K562 (cell line): ENCODE data around the gene TGM5. TPM values are rescaled to one million over a fixed set of nuclear protein-coding genes. Genes with fewer than 3 reads are reported as not detected.
A peak's percentile ranks its signal among the peaks of the same experiment; 100 is the strongest.

Experiments
- ATAC-seq: fragments of 200-7000 bp; cut with Tn5 transposase; 3 replicates; pipeline ENCODE4 v1.9.1; 2020; ENCODE audit warnings: moderate library complexity
- BruUV-seq: library from RNA; stranded (reverse); fragments of 400-500 nt; replicated peaks from 2 replicates; lab custom pipeline; 2021; lab: Mats Ljungman, UMichigan
- CTCF ChIA-PET: fragments of 300-600 bp; formaldehyde crosslinking; extraction: SDS; loops from one replicate; lab custom pipeline; 2021; ENCODE audit warnings: low intra/inter-chr PET ratio; lab: Yijun Ruan, JAX
- POLR2A ChIA-PET: fragments of 300-600, 350-650 bp; sonication (Branson Sonifier 250); formaldehyde crosslinking; extraction: SDS; loops from one replicate; lab custom pipeline; 2021; ENCODE audit warnings: antibody characterized with exemption, inconsistent platforms; lab: Yijun Ruan, JAX
- DNase-seq, 4 experiments: peaks; one replicate each; pipeline versions ENCODE4 v3.0.0 to v3.0.0-alpha.2; 2011 to 2018; ENCODE audit warnings: low spot score in 3 of 4, mixed read lengths in 3 of 4; ENCODE audit errors: extremely low read depth in 1 of 4
- FAIRE-seq: peaks from 2 replicates; lab custom pipeline; 2011; peaks lifted over from hg19 to GRCh38; lab: Jason Lieb, UNC
- H2AFZ ChIP-seq: 2 replicates; pipeline ENCODE4 v1.6.0; 2011; ENCODE audit warnings: low read depth, low read length, control low read depth, inconsistent platforms
- H3K27ac ChIP-seq: fragments of 200-600 bp; 3 replicates; pipeline ENCODE4 v1.8.0; 2011; ENCODE audit warnings: low read depth, mild to moderate bottlenecking, control low read depth, inconsistent platforms, low read length, moderate library complexity, mixed read lengths; ENCODE audit errors: extremely low read depth
- H3K27me3 ChIP-seq, 2 experiments: fragments of 300-600 bp in 1 of 2; 2 replicates in 1 of 2; 3 replicates in 1 of 2; pipeline versions ENCODE4 v1.6.0 to v1.8.0; 2011; ENCODE audit warnings: inconsistent platforms in 2 of 2, low read length in 2 of 2, mild to moderate bottlenecking in 1 of 2, mixed read lengths in 1 of 2, moderate library complexity in 1 of 2; ENCODE audit not compliant: control insufficient read depth in 2 of 2, insufficient read depth in 2 of 2
- H3K36me3 ChIP-seq: fragments of 300-600 bp; 3 replicates; pipeline ENCODE4 v1.8.0; 2011; ENCODE audit warnings: mild to moderate bottlenecking, low read length, inconsistent platforms; ENCODE audit not compliant: control insufficient read depth, insufficient read depth
- H3K4me1 ChIP-seq, 2 experiments: fragments of 200-600 bp in 1 of 2; replicated peaks in 1 of 2; 2 replicates in 1 of 2; 3 replicates in 1 of 2; pipeline versions ENCODE4 v1.5.1 to v1.8.0; 2011; ENCODE audit warnings: inconsistent platforms in 2 of 2, low read length in 2 of 2, mild to moderate bottlenecking in 1 of 2, mixed read lengths in 1 of 2, moderate library complexity in 1 of 2; ENCODE audit not compliant: control insufficient read depth in 2 of 2, insufficient read depth in 2 of 2
- H3K4me2 ChIP-seq: 2 replicates; pipeline ENCODE4 v1.6.1; 2011; ENCODE audit warnings: low read length, control low read depth, inconsistent platforms, mixed read lengths; ENCODE audit not compliant: insufficient read depth
- H3K4me3 ChIP-seq: fragments of 200-600 bp; sonication (generic), shearing (Covaris generic); 2 replicates; pipeline ENCODE4 v1.5.1; 2016; ENCODE audit warnings: control low read depth, inconsistent platforms
- H3K79me2 ChIP-seq: fragments of 200-600 bp; 3 replicates; pipeline ENCODE4 v1.8.0; 2011; ENCODE audit warnings: low read length, inconsistent platforms; ENCODE audit not compliant: control insufficient read depth, insufficient read depth
- H3K9ac ChIP-seq, 2 experiments: 2 replicates each; pipeline versions ENCODE4 v1.6.0 to v1.6.1; 2011; ENCODE audit warnings: low read depth in 2 of 2, low read length in 2 of 2, control low read depth in 1 of 2, inconsistent platforms in 1 of 2, mild to moderate bottlenecking in 1 of 2, mixed read lengths in 1 of 2; ENCODE audit not compliant: insufficient read depth in 1 of 2
- H3K9me1 ChIP-seq: one replicate; pipeline ENCODE4 v1.6.0; 2011; ENCODE audit warnings: inconsistent platforms, mild to moderate bottlenecking, low read length, moderate library complexity; ENCODE audit not compliant: control insufficient read depth, insufficient read depth
- H3K9me3 ChIP-seq: replicated peaks from 2 replicates; pipeline ENCODE4 v1.5.1; 2011; ENCODE audit warnings: low read depth, low read length, inconsistent platforms; ENCODE audit not compliant: control insufficient read depth, insufficient read depth
- H4K20me1 ChIP-seq: replicated peaks from 2 replicates; pipeline ENCODE4 v1.6.1; 2011; ENCODE audit warnings: low read length, inconsistent platforms, mixed read lengths; ENCODE audit not compliant: control insufficient read depth, insufficient read depth
- BHLHE40 ChIP-seq: IDR thresholded peaks from 2 replicates; pipeline ENCODE4 v1.6.1; 2011; ENCODE audit warnings: low read length, improper control_type of control experiment
- CBFB ChIP-seq: sonication (generic); formaldehyde crosslinking; IDR thresholded peaks from 2 replicates; pipeline ENCODE4 v1.4.0; 2020; ENCODE audit warnings: mild to moderate bottlenecking, missing genetic modification reagents
- FOS ChIP-seq: IDR thresholded peaks from 3 replicates; pipeline ENCODE4 v1.6.1; 2011; ENCODE audit not compliant: insufficient read length; ENCODE audit errors: extremely low read depth
- GATA2 ChIP-seq: sonication (generic); formaldehyde crosslinking; IDR thresholded peaks from 2 replicates; pipeline ENCODE4 v1.4.0; 2020; ENCODE audit warnings: mild to moderate bottlenecking, missing genetic modification reagents
- HSF4 ChIP-seq: fragments of 250-450 bp; sonication (Bioruptor Pico); IDR thresholded peaks from 2 replicates; pipeline ENCODE4 v2.1.2; 2022; ENCODE audit warnings: mild to moderate bottlenecking, moderate library complexity, borderline replicate concordance
- NRF1 ChIP-seq, 2 experiments: fragments of 450-650 bp; IDR thresholded peaks in 1 of 2; conservative IDR thresholded peaks in 1 of 2; 2 replicates each; pipeline ENCODE4 v1.6.1; 2014; ENCODE audit warnings: mild to moderate bottlenecking in 2 of 2
- POLR2B ChIP-seq: fragments of 450-650 bp; IDR thresholded peaks from 2 replicates; pipeline ENCODE4 v1.6.1; 2018; ENCODE audit warnings: low read depth; ENCODE audit not compliant: partially characterized antibody
- POLR2G ChIP-seq: fragments of 200-400 bp; formaldehyde crosslinking; IDR thresholded peaks from 2 replicates; pipeline ENCODE4 v1.6.1; 2017; ENCODE audit warnings: low read depth, mild to moderate bottlenecking, antibody characterized with exemption, low read length, moderate library complexity
- PRPF4 ChIP-seq: fragments of 200-400 bp; formaldehyde crosslinking; IDR thresholded peaks from one replicate; pipeline ENCODE4 v1.6.1; 2017; ENCODE audit warnings: low read length, low read depth, mild to moderate bottlenecking; ENCODE audit not compliant: insufficient read depth, poor library complexity, severe bottlenecking
- RBM22 ChIP-seq: fragments of 200-400 bp; formaldehyde crosslinking; IDR thresholded peaks from 2 replicates; pipeline ENCODE4 v1.6.1; 2018; ENCODE audit warnings: low read length, low read depth; ENCODE audit not compliant: poor library complexity, severe bottlenecking
- TAL1 ChIP-seq: fragments of 450-650 bp; IDR thresholded peaks from 2 replicates; pipeline ENCODE4 v1.6.1; 2016; ENCODE audit warnings: mild to moderate bottlenecking
- TRIM28 ChIP-seq: fragments of 450-650 bp; IDR thresholded peaks from 2 replicates; pipeline ENCODE4 v1.6.1; 2017
- ZBTB7A ChIP-seq: IDR thresholded peaks from 2 replicates; pipeline ENCODE4 v1.6.1; 2011; ENCODE audit warnings: low read depth, mild to moderate bottlenecking, low read length, moderate library complexity, borderline replicate concordance; ENCODE audit not compliant: control insufficient read depth
- ZNF140 ChIP-seq: fragments of 250-450 bp; sonication (Bioruptor Pico); IDR thresholded peaks from 2 replicates; pipeline ENCODE4 v1.8.0; 2021; ENCODE audit warnings: moderate library complexity, mild to moderate bottlenecking, inconsistent platforms
- ZNF316 ChIP-seq: fragments of 450-650 bp; IDR thresholded peaks from 2 replicates; pipeline ENCODE4 v1.6.1; 2016
- ZNF384 ChIP-seq: IDR thresholded peaks from 2 replicates; pipeline ENCODE4 v1.6.1; 2012; ENCODE audit warnings: low read depth, low read length, improper control_type of control experiment
- ZNF445 ChIP-seq: fragments of 250-450 bp; sonication (Bioruptor Pico); IDR thresholded peaks from 2 replicates; pipeline ENCODE4 v1.4.0; 2020; ENCODE audit warnings: low read depth, mild to moderate bottlenecking, moderate library complexity
- ZNF830 ChIP-seq: fragments of 250-450 bp; sonication (Bioruptor Pico); IDR thresholded peaks from 2 replicates; pipeline ENCODE4 v1.5.0; 2021; ENCODE audit warnings: mild to moderate bottlenecking
- WGBS: fragments of 100-300 bp; shearing (Covaris generic); methylation state at CpG from one replicate; pipeline ENCODE4 v1.1.6; 2016; ENCODE audit warnings: low coverage, mixed read lengths; ENCODE audit not compliant: insufficient coverage; ENCODE audit errors: missing lambda C conversion rate; 5-methylcytosine and 5-hydroxymethylcytosine counted together
- in situ Hi-C: fragments of 300-500 bp; cut with MboI; formaldehyde crosslinking; loops from 4 replicates; pipeline ENCODE4 v1.15.0; 2018; ENCODE audit warnings: inconsistent platforms, mixed read lengths
- intact Hi-C: fragments of 100-400 bp; cut with micrococcal nuclease; formaldehyde crosslinking; loops from 2 replicates; pipeline ENCODE4 v1.14.2; 2022
- polyA plus RNA-seq, 8 experiments: library from polyadenylated mRNA; depleted of rRNA in 4 of 8; stranded (reverse) in 5 of 8; unstranded in 3 of 8; fragments of >200 nt; fragmentation: Nextera tagmentation in 2 of 8; fragmentation: Illumina TruSeq in 1 of 8; extraction: Ambion mirVana in 2 of 8; extraction: Trizol in 1 of 8; gene quantifications; 2 replicates each; pipeline versions ENCODE4 v1.2.1 to v1.2.3, GENCODE V29; 2011 to 2014; ENCODE audit warnings: inconsistent platforms in 1 of 8, missing spikeins in 1 of 8
- total RNA-seq, 7 experiments: library from RNA; depleted of rRNA in 6 of 7; stranded (reverse); fragments of >200 nt in 6 of 7; fragmentation: Illumina TruSeq in 2 of 7; extraction: Trizol in 2 of 7; gene quantifications; 2 replicates each; pipeline versions ENCODE4 v1.2.1 to v1.2.3, GENCODE V29; 2011 to 2021; ENCODE audit warnings: low replicate concordance in 1 of 7

TGM5 gene
- total and polyA plus RNA-seq, 9 of the 15 experiments (the other 6 are each of a cell fraction or from before 2014, with no cell fraction given): 0.03 to 0.10 (median 0.07) TPM; not detected in 6

- TF ChIP-seq ZNF316: peak; percentile 81
Observed at GRCh38 chr15:43193710-43194109, 73.0 kb downstream of the TGM5 start (continued).

- no peak for FAIRE-seq
- Histone ChIP-seq H3K9me3 (no peaks in the 10 kb centered on the region), H3K27ac (no peak overlapping the region), H3K36me3 (peaks cover 63% of the 10 kb centered on the region), H2AFZ (no peak overlapping the region), H3K4me2 (no peak overlapping the region), H4K20me1 (no peaks in the 10 kb centered on the region), H3K4me1 (peaks cover 0 to 2% of the 10 kb centered on the region in 2 experiments; a peak in 2 of 5 replicates), H3K27me3 (no peaks in the 10 kb centered on the region), H3K9ac (no peak overlapping the region), H3K79me2 (peaks cover 18% of the 10 kb centered on the region), H3K9me1 (no peaks in the 10 kb centered on the region), H3K4me3 (no peak overlapping the region)
- ATAC-seq: no peak
- no peak for TF ChIP-seq GATA2
- TF ChIP-seq ZNF445 (CRISPR knock-in tag): no peak
- CTCF ChIA-PET: no interaction called here
- no peak for DNase-seq
- in situ Hi-C loops (no loop called here), intact Hi-C loops (no loop called here)
- no TSS peak for BruUV-seq
- 100% methylated on average over 1 of the region's 1 CpG for WGBS
- POLR2A ChIA-PET: interaction anchor here (0.7 to 1.1 kb wide), 2 partner anchors 10 to 1337 kb away, joined by 3 read pairs; no protein-coding TSS in a partner anchor
Observed at GRCh38 chr15:43190178-43190577, 76.5 kb downstream of the TGM5 start.

- Histone ChIP-seq H3K27ac (no peak overlapping the region), H3K36me3 (peaks cover 59% of the 10 kb centered on the region), H3K27me3 (no peaks in the 10 kb centered on the region), H3K9ac (no peak overlapping the region), H3K4me2 (no peak overlapping the region), H2AFZ (no peak overlapping the region), H3K9me1 (no peaks in the 10 kb centered on the region), H3K79me2 (peaks cover 18% of the 10 kb centered on the region), H3K4me3 (no peak overlapping the region), H4K20me1 (no peaks in the 10 kb centered on the region), H3K4me1 (peaks cover 7 to 11% of the 10 kb centered on the region in 2 experiments), H3K9me3 (no peaks in the 10 kb centered on the region)
- no TSS peak for BruUV-seq
- 48% methylated on average over 2 of the region's 2 CpGs for WGBS
- ATAC-seq (no peak), DNase-seq (no peak), FAIRE-seq (no peak)
- ChIA-PET POLR2A (no interaction called here), CTCF (interaction anchor here (0.6 kb wide), 1 partner anchor 97 kb away, joined by 3 read pairs; no protein-coding TSS in a partner anchor)
- intact Hi-C loops: loop anchor here (5.0 to 10.0 kb wide), 2 partner anchors 84 to 487 kb away; partner anchors contain the start of gene UBR1
- in situ Hi-C loops: no loop called here
- TF ChIP-seq TAL1 (no peak), ZNF384 (no peak), FOS (no peak), ZBTB7A (no peak), POLR2B (no peak), POLR2G (no peak), ZNF140 (CRISPR knock-in tag) (no peak), TRIM28 (no peak), ZNF830 (no peak), BHLHE40 (no peak), NRF1 (conservative IDR thresholded peaks at IDR 0.05 in 1 of 2, IDR thresholded peaks at IDR 0.05 in 1 of 2) (no peak), CBFB (CRISPR knock-in tag) (no peak), RBM22 (no peak), PRPF4 (no peak), HSF4 (no peak)
Observed at GRCh38 chr15:43189296-43189695, 77.4 kb downstream of the TGM5 start.
